C4-2B (cell line): Measurements from ENCODE around the gene DIDO1.

Experiments used
- CTCF ChIP-seq: fragments of 450-650 bp; conservative IDR thresholded peaks from 2 replicates; pipeline ENCODE4 v1.5.1; 2017; ENCODE audit warnings: mild to moderate bottlenecking
- ZFX ChIP-seq: fragments of 450-650 bp; IDR thresholded peaks from 2 replicates; pipeline ENCODE4 v1.6.1; 2017

- TF ChIP-seq CTCF, result no peak
- TF ChIP-seq ZFX, result no peak
Observed at GRCh38 chr20:62831361-62831788, 94.9 kb downstream of the DIDO1 start.
